Neuronal stem cell (in vitro differentiated cells): Measurements from ENCODE around the gene AIG1.

ENCODE experiments used
- DNase-seq: peaks from one replicate; pipeline ENCODE4 v3.0.0-alpha.2; 2013; ENCODE audit warnings: low spot score
- H2AFZ ChIP-seq: one replicate; pipeline ENCODE4 v1.6.1; 2013; ENCODE audit warnings: mild to moderate bottlenecking, low read length, inconsistent platforms
- H2AK5ac ChIP-seq: 2 replicates; pipeline ENCODE4 v1.6.1; 2013; ENCODE audit warnings: low read depth, mild to moderate bottlenecking, inconsistent platforms, low read length, moderate library complexity, mixed read lengths
- H2BK120ac ChIP-seq: 2 replicates; pipeline ENCODE4 v1.6.1; 2013; ENCODE audit warnings: low read depth, mild to moderate bottlenecking, inconsistent platforms, low read length, moderate library complexity, mixed read lengths
- H2BK12ac ChIP-seq: one replicate; pipeline ENCODE4 v1.6.1; 2013; ENCODE audit warnings: low read length, inconsistent platforms
- H2BK15ac ChIP-seq: 2 replicates; pipeline ENCODE4 v1.6.1; 2013; ENCODE audit warnings: mild to moderate bottlenecking, low read length, inconsistent platforms, mixed read lengths
- H2BK5ac ChIP-seq: one replicate; pipeline ENCODE4 v1.6.1; 2013; ENCODE audit warnings: inconsistent platforms, mild to moderate bottlenecking, low read length, moderate library complexity
- H3K14ac ChIP-seq: one replicate; pipeline ENCODE4 v1.6.1; 2013; ENCODE audit warnings: low read length, inconsistent platforms
- H3K18ac ChIP-seq: 2 replicates; pipeline ENCODE4 v1.6.1; 2013; ENCODE audit warnings: low read length, inconsistent platforms
- H3K23ac ChIP-seq: 2 replicates; pipeline ENCODE4 v1.6.1; 2013; ENCODE audit warnings: low read depth, mild to moderate bottlenecking, mixed read lengths, low read length, inconsistent platforms; ENCODE audit not compliant: poor library complexity
- H3K27ac ChIP-seq: replicated peaks from 3 replicates; pipeline ENCODE4 v1.5.1; 2013; ENCODE audit warnings: low read length, inconsistent platforms
- H3K27me3 ChIP-seq, 3 experiments: 2 replicates each; pipeline ENCODE4 v1.6.1; 2013; ENCODE audit warnings: low read length in 3 of 3, mild to moderate bottlenecking in 2 of 3, inconsistent platforms in 1 of 3, low read depth in 1 of 3, mixed read lengths in 1 of 3, moderate library complexity in 1 of 3; ENCODE audit not compliant: control insufficient read depth in 3 of 3, insufficient read depth in 3 of 3
- H3K36me3 ChIP-seq, 2 donors: replicated peaks in 1 of 2; 2 replicates each; pipeline ENCODE4 v1.6.1; 2013; ENCODE audit warnings: low read length in 2 of 2; ENCODE audit not compliant: control insufficient read depth in 2 of 2, insufficient read depth in 2 of 2
- H3K4ac ChIP-seq: 2 replicates; pipeline ENCODE4 v1.6.1; 2013; ENCODE audit warnings: inconsistent platforms, mild to moderate bottlenecking, low read length, moderate library complexity
- H3K4me1 ChIP-seq, 2 donors: 1 replicate in 1 of 2; 2 replicates in 1 of 2; pipeline ENCODE4 v1.6.1; 2013; ENCODE audit warnings: low read length in 2 of 2, low read depth in 1 of 2; ENCODE audit not compliant: control insufficient read depth in 2 of 2, insufficient read depth in 1 of 2
- H3K4me2 ChIP-seq: one replicate; pipeline ENCODE4 v1.6.1; 2013; ENCODE audit warnings: mild to moderate bottlenecking, low read length, inconsistent platforms; ENCODE audit not compliant: insufficient read depth, poor library complexity, severe bottlenecking
- H3K4me3 ChIP-seq, 2 donors: 2 replicates each; pipeline ENCODE4 v1.5.1; 2013; ENCODE audit warnings: low read length in 2 of 2, mild to moderate bottlenecking in 2 of 2, inconsistent platforms in 1 of 2, moderate library complexity in 1 of 2
- H3K79me1 ChIP-seq: one replicate; pipeline ENCODE4 v1.6.1; 2013; ENCODE audit warnings: low read depth, mild to moderate bottlenecking, inconsistent platforms, low read length, moderate library complexity
- H3K9ac ChIP-seq: one replicate; pipeline ENCODE4 v1.6.1; 2013; ENCODE audit warnings: mild to moderate bottlenecking, low read depth, low read length, inconsistent platforms; ENCODE audit not compliant: poor library complexity
- H3K9me3 ChIP-seq, 2 donors: replicated peaks in 1 of 2; 2 replicates each; pipeline versions ENCODE3 to v1.6.1; 2013; ENCODE audit warnings: low read length in 2 of 2, mild to moderate bottlenecking in 2 of 2, inconsistent platforms in 1 of 2, low read depth in 1 of 2, mixed read lengths in 1 of 2, moderate library complexity in 1 of 2; ENCODE audit not compliant: control insufficient read depth in 2 of 2, insufficient read depth in 1 of 2
- H4K8ac ChIP-seq: one replicate; pipeline ENCODE4 v1.6.1; 2013; ENCODE audit warnings: low read depth, mild to moderate bottlenecking, inconsistent platforms, low read length, moderate library complexity
- H4K91ac ChIP-seq: one replicate; pipeline ENCODE4 v1.6.1; 2013; ENCODE audit warnings: low read length, low read depth, mild to moderate bottlenecking, inconsistent platforms; ENCODE audit not compliant: poor library complexity
- WGBS, 2 donors: extraction: QIAGEN DNeasy Blood & Tissue Kit; methylation state at CpG; one replicate each; pipeline ENCODE4 v1.1.7; 2013; ENCODE audit warnings: missing lambda C conversion rate in 2 of 2, mixed read lengths in 1 of 2; ENCODE audit not compliant: insufficient read length in 2 of 2, insufficient replicate concordance in 1 of 2; ENCODE audit errors: extremely low coverage in 2 of 2; 5-methylcytosine and 5-hydroxymethylcytosine counted together

The AIG1 gene

DNA sequence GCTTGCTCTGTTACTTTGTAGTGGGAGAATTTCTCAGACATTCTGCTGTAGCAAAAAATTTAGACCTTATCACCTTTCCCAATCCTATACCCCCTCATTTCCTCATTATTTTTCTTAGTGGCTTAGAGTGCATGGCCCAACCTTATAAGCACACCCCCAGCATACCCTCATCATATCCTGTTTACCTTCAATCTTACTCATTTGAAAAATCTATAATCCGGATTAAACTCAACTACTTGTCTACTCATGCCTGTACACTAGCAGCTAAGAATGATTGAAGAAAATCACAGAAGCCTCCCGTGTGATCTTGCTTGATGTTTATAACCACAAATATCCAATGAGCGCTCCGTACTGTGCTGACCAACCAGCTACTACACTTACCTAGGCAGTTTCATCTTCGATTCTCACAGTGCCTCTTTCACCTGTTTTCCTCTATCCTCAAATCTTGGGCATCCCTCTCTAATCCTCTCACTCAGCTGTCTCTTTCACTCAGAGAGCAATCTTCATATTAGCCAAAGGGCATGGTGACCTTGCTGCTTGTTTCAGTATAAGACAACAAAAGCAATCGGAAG, 36.6 kb downstream of the AIG1 start:
- no peak for DNase-seq
- no peak overlapping the region for H3K27ac ChIP-seq
- no peak overlapping the region for H3K9ac ChIP-seq
- no peak overlapping the region for H3K4me2 ChIP-seq
- no peaks in the 10 kb centered on the region for H3K9me3 ChIP-seq
- no peaks in the 10 kb centered on the region for H3K36me3 ChIP-seq
- H2AFZ ChIP-seq = no peak overlapping the region
- WGBS, 2 donors = no CpG with 5 or more reads among the region's 6 CpGs
- no peak overlapping the region for H3K4me3 ChIP-seq
- H4K91ac ChIP-seq = no peak overlapping the region
- H2BK12ac ChIP-seq = no peak overlapping the region
- no peak overlapping the region for H2AK5ac ChIP-seq
- H3K27me3 ChIP-seq = no peaks in the 10 kb centered on the region
- no peaks in the 10 kb centered on the region for H3K79me1 ChIP-seq
- H3K4ac ChIP-seq = no peak overlapping the region
- no peak overlapping the region for H2BK5ac ChIP-seq
- no peak overlapping the region for H3K14ac ChIP-seq
- H4K8ac ChIP-seq = no peak overlapping the region
- H2BK15ac ChIP-seq = no peak overlapping the region
- no peak overlapping the region for H3K18ac ChIP-seq
- peaks cover 0 to 3% of the 10 kb centered on the region in 2 donors for H3K4me1 ChIP-seq
- H2BK120ac ChIP-seq = no peak overlapping the region
- H3K23ac ChIP-seq = no peak overlapping the region

DNA sequence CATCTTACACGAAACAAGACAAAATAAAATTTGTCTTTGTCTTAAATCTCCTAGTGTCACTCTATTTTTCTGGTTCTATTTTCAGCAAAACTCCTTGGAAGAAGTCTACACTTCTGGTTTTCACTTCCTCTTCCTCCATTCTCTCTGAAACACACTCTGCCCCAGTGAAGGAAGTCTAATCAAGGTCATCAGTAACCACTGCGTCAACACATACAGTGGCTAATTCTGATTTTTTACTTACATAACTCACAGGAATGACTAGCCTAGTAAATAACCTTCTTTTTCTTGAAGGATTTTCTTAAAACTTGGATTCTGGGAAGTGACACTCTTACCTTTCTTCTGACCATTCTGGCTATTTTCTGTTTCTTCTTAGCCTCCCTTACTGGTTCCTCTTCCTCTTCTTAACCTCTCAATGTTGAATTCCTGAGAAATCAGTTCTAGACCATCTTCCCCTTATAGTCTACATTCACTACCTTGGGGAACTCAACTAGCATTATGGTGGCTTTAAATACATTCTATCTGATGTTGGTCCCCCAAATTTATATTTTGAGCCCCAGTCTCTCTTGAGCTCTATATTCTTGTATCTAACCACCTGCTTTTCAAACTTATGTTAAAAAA, 37.5 kb downstream of the AIG1 start:
- Histone ChIP-seq H3K14ac (no peak overlapping the region), H3K18ac (no peak overlapping the region), H3K9me3 (no peaks in the 10 kb centered on the region), H3K4me3 (no peak overlapping the region), H3K4ac (no peak overlapping the region), H3K9ac (no peak overlapping the region), H3K27me3 (no peaks in the 10 kb centered on the region), H3K79me1 (no peaks in the 10 kb centered on the region), H2BK120ac (no peak overlapping the region), H3K4me2 (no peak overlapping the region), H3K4me1 (peaks cover 0 to 3% of the 10 kb centered on the region in 2 donors), H4K8ac (no peak overlapping the region), H2BK15ac (no peak overlapping the region), H3K36me3 (no peaks in the 10 kb centered on the region), H3K27ac (no peak overlapping the region), H2BK12ac (no peak overlapping the region), H2BK5ac (no peak overlapping the region), H4K91ac (no peak overlapping the region), H2AFZ (no peak overlapping the region), H2AK5ac (no peak overlapping the region), H3K23ac (no peak overlapping the region)
- WGBS, 2 donors = no CpG with 5 or more reads among the region's 2 CpGs
- no peak for DNase-seq

DNA sequence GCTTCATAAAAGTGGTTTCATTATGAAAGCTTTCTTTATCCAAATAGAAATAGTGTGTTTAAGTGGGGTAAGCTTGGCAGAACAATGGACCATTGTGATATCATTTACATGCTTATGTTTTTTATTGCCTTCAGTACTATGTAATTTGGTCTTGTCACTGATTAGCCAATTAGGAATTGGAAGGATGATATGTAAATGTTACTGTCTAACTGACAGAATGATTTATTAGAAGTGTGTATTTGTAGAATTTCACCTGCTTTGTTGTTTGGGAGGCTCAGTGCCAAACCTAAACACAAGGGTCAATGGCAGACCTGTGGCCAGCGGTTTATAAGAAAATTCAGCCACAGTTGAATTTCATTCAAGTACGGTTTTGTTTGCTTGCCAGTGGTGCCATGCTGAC, 39.0 kb downstream of the AIG1 start:
- no peak overlapping the region for H2BK120ac ChIP-seq
- no peaks in the 10 kb centered on the region for H3K36me3 ChIP-seq
- H3K9me3 ChIP-seq = no peaks in the 10 kb centered on the region
- DNase-seq = no peak
- no peak overlapping the region for H3K27ac ChIP-seq
- H3K23ac ChIP-seq = no peak overlapping the region
- no peak overlapping the region for H2AK5ac ChIP-seq
- peaks cover 0 to 3% of the 10 kb centered on the region in 2 donors for H3K4me1 ChIP-seq
- H3K14ac ChIP-seq = no peak overlapping the region
- H3K4ac ChIP-seq = no peak overlapping the region
- H2BK15ac ChIP-seq = no peak overlapping the region
- H3K9ac ChIP-seq = no peak overlapping the region
- no peak overlapping the region for H2BK12ac ChIP-seq
- no peak overlapping the region for H3K4me3 ChIP-seq
- H4K8ac ChIP-seq = no peak overlapping the region
- H3K79me1 ChIP-seq = no peaks in the 10 kb centered on the region
- no CpG with 5 or more reads among the region's 2 CpGs for WGBS, 2 donors
- no peak overlapping the region for H2BK5ac ChIP-seq
- no peaks in the 10 kb centered on the region for H3K27me3 ChIP-seq
- no peak overlapping the region for H3K4me2 ChIP-seq
- no peak overlapping the region for H4K91ac ChIP-seq
- H2AFZ ChIP-seq = no peak overlapping the region
- H3K18ac ChIP-seq = no peak overlapping the region

DNA sequence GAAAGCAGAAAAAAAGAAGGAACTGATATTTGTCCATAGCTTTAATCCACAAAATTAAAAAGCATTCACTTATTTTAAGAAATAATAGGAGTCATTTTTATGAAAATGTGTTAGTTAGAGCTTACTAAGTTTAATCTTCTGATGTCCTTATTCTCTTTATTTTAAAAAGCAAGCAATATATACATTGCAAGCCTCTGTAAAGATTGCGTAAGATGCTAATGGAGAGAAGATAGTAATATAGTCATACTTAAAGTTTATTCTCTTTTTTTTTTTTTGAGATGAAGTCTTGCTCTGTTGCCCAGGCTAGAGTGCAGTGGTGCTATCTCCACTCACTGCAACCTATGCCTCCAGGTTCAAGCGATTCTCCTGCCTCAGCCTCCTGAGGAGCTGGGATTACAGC, 39.7 kb downstream of the AIG1 start:
- no peaks in the 10 kb centered on the region for H3K27me3 ChIP-seq
- WGBS, 2 donors = no CpG with 5 or more reads among the region's 2 CpGs
- H3K4me3 ChIP-seq = no peak overlapping the region
- no peaks in the 10 kb centered on the region for H3K79me1 ChIP-seq
- no peak overlapping the region for H3K27ac ChIP-seq
- H2AK5ac ChIP-seq = no peak overlapping the region
- no peak overlapping the region for H2BK120ac ChIP-seq
- H2BK12ac ChIP-seq = no peak overlapping the region
- H4K8ac ChIP-seq = no peak overlapping the region
- H3K4me2 ChIP-seq = no peak overlapping the region
- no peak overlapping the region for H4K91ac ChIP-seq
- no peak overlapping the region for H3K23ac ChIP-seq
- no peak overlapping the region for H3K14ac ChIP-seq
- no peak overlapping the region for H3K9ac ChIP-seq
- H2BK5ac ChIP-seq = no peak overlapping the region
- no peaks in the 10 kb centered on the region for H3K36me3 ChIP-seq
- H2AFZ ChIP-seq = no peak overlapping the region
- H3K9me3 ChIP-seq = no peaks in the 10 kb centered on the region
- DNase-seq = no peak
- H2BK15ac ChIP-seq = no peak overlapping the region
- H3K18ac ChIP-seq = no peak overlapping the region
- H3K4me1 ChIP-seq = peaks cover 0 to 3% of the 10 kb centered on the region in 2 donors
- H3K4ac ChIP-seq = no peak overlapping the region
